BLaER1 (cell line): ENCODE data around the gene ZMYND10.

Experiments used
- H3K27ac ChIP-seq: shearing (Covaris generic); formaldehyde crosslinking; 2 replicates; pipeline ENCODE4 v1.8.1; 2022
- H3K27me3 ChIP-seq: shearing (Covaris generic); formaldehyde crosslinking; 2 replicates; pipeline ENCODE4 v1.8.1; 2022
- H3K36me3 ChIP-seq: shearing (Covaris generic); formaldehyde crosslinking; 2 replicates; pipeline ENCODE4 v1.8.1; 2022
- H3K4me1 ChIP-seq: shearing (Covaris generic); formaldehyde crosslinking; 2 replicates; pipeline ENCODE4 v1.8.1; 2022
- H3K4me2 ChIP-seq: shearing (Covaris generic); formaldehyde crosslinking; 2 replicates; pipeline ENCODE4 v1.8.1; 2022
- H3K4me3 ChIP-seq: shearing (Covaris generic); formaldehyde crosslinking; 2 replicates; pipeline ENCODE4 v1.8.1; 2022
- H3K9ac ChIP-seq: shearing (Covaris generic); formaldehyde crosslinking; 2 replicates; pipeline ENCODE4 v1.8.1; 2022
- H3K9me3 ChIP-seq: shearing (Covaris generic); formaldehyde crosslinking; 2 replicates; pipeline ENCODE4 v1.8.1; 2022
- H4K20me1 ChIP-seq: shearing (Covaris generic); formaldehyde crosslinking; 2 replicates; pipeline ENCODE4 v1.8.1; 2022
- Cebpa-rat ChIP-seq: shearing (Covaris generic); IDR thresholded peaks from 2 replicates; pipeline ENCODE4 v1.8.1; 2022

Gene ZMYND10

DNA sequence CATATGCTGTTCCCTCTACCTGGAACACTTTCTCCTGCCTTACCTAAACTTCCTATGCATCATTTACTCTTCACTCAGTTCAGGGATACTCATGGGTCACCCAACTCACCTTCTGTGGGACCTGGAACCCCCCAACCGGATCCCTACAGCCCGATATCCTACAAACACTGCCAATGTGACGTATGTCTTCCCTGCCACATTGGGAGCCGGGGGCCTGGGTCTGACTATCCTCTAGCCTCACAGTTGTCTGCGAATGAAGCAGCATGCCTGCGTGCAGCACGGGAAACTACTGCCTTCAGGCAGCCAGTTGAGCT lies 4.6 kb upstream of the ZMYND10 start:
- H3K9me3 ChIP-seq, result no peaks in the 10 kb centered on the region
- peak overlapping the region; percentile 85 for H3K9ac ChIP-seq
- peak overlapping the region; percentile 87 for H3K27ac ChIP-seq
- peak overlapping the region; percentile 74 for H3K4me3 ChIP-seq
- H4K20me1 ChIP-seq, result peaks cover 53% of the 10 kb centered on the region
- peak overlapping the region; percentile 98 for H3K4me2 ChIP-seq
- H3K27me3 ChIP-seq, result peaks cover 7% of the 10 kb centered on the region; the same call in 1 of the 2 replicates
- TF ChIP-seq Cebpa-rat, result no peak
- peaks cover 46% of the 10 kb centered on the region for H3K4me1 ChIP-seq
- H3K36me3 ChIP-seq, result peaks cover 50% of the 10 kb centered on the region

- Histone ChIP-seq H3K4me3 (no peak overlapping the region), H3K9ac (0 out of 2 replicates have a peak overlapping the region, but pooled peaks have one; percentile 0), H4K20me1 (peaks cover 24% of the 10 kb centered on the region), H3K4me1 (peaks cover 62% of the 10 kb centered on the region), H3K27me3 (peaks cover 11% of the 10 kb centered on the region; the same call in 1 of the 2 replicates), H3K27ac (no peak overlapping the region), H3K9me3 (no peaks in the 10 kb centered on the region), H3K4me2 (no peak overlapping the region), H3K36me3 (peaks cover 26% of the 10 kb centered on the region)
- TF ChIP-seq Cebpa-rat, result no peak
These were observed 1.8 kb upstream of the ZMYND10 start for GRCh38 chr3:50347187-50347813.

DNA sequence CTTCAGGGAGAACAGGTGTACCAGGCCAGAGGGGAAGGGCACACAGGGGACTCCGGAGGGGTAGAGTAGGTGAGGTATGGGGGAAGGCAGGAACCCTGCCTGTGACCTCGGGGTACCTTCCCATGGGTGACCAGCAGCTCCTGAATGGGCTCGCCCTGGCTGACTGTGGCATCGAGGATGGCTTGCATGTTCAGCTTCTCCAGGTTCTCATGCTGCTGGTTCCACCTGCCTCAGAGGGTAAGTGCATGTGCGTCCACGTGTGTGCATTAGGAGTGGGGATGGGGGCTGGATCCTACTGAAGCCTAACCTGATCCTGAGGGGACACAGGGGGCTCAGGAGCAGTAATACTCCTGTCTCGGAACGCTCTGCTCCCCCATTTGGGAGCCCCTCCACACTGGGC lies 524 bp downstream of the ZMYND10 start:
- Histone ChIP-seq H3K4me1 (peaks cover 67% of the 10 kb centered on the region), H4K20me1 (peaks cover 10% of the 10 kb centered on the region; the same call in 1 of the 2 replicates), H3K27me3 (peaks cover 30% of the 10 kb centered on the region), H3K4me2 (peak overlapping the region; percentile 84), H3K27ac (no peak overlapping the region), H3K4me3 (peak overlapping the region; percentile 49), H3K36me3 (peaks cover 21% of the 10 kb centered on the region), H3K9me3 (no peaks in the 10 kb centered on the region), H3K9ac (no peak overlapping the region)
- TF ChIP-seq Cebpa-rat, result no peak

GRCh38 chr3:50342813-50343633 lies 2.5 kb downstream of the ZMYND10 start:
- Histone ChIP-seq H3K4me1 (peaks cover 70% of the 10 kb centered on the region), H3K36me3 (peaks cover 8% of the 10 kb centered on the region)

DNA sequence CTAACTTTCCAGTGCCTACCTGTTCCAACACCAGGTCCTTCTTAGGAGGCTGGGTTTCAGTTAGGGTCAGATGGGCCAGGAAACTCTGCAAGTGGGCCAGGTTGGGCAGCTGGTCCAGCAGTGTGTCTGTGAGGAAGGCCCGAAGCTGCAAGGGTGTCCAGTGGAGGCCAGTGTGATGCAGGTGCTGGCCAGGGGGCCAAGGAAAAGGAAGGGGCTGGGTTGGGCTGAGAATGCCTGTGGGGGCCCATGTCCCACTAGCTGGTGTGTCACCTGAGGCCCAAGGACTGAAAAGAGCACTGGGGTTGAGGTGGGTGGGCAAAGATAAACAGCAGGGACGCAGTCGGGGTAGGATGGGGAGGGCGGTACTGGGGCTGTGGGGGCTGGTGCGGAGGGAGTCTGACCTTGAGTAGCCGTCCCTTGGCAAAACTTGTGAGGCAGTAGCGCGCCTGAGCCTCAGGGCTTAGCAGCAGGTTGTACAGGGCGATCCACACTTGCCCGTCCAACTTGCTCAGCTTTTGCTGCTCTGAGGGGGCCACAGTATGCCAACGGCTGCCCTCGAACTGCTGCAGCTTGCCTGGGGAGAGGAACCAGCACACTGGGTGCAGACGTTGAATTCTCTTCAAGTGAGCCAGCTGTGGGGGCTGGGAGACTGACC lies 3.4 kb downstream of the ZMYND10 start:
- Histone ChIP-seq H4K20me1 (no peaks in the 10 kb centered on the region; the same call in 1 of the 2 replicates), H3K27ac (no peak overlapping the region), H3K9me3 (no peaks in the 10 kb centered on the region), H3K4me1 (peaks cover 70% of the 10 kb centered on the region), H3K4me2 (peak overlapping the region; percentile 26), H3K9ac (no peak overlapping the region), H3K4me3 (no peak overlapping the region), H3K27me3 (peaks cover 37% of the 10 kb centered on the region), H3K36me3 (no peaks in the 10 kb centered on the region)
- TF ChIP-seq Cebpa-rat, result no peak

More at GRCh38 chr3:50342813-50343633, 2.5 kb downstream of the ZMYND10 start:
- no peaks in the 10 kb centered on the region for H3K9me3 ChIP-seq
- peak overlapping the region; percentile 26 for H3K4me2 ChIP-seq
- H3K27me3 ChIP-seq, result peaks cover 37% of the 10 kb centered on the region
- no peak overlapping the region for H3K4me3 ChIP-seq
- no peaks in the 10 kb centered on the region for H4K20me1 ChIP-seq
- no peak overlapping the region for H3K27ac ChIP-seq
- H3K9ac ChIP-seq, result no peak overlapping the region
- TF ChIP-seq Cebpa-rat, result no peak

DNA sequence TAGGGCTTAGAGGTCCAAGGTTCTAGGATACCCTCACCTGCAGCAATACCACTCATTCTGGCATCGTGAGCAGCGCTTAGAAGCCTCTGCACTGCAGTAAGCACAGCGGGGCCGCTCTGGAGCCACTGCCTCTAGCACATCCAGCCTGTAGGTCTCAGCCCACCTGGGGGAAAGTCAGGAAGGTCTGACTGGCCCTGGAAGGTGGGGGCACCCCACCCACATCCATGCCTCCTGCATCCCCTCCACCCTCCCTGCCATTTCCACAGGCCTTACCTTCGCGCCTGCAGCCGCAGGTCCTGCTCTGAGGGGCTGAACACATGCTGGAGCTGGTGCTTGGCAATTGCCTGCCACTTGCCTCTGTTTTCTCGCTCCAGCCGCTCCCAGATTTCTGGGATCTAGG lies 4.0 kb downstream of the ZMYND10 start:
- H3K27ac ChIP-seq, result peak overlapping the region; percentile 97
- H3K27me3 ChIP-seq, result peaks cover 37% of the 10 kb centered on the region
- peak overlapping the region; percentile 94; the same call in 1 of the 2 replicates for H3K9ac ChIP-seq
- peaks cover 6% of the 10 kb centered on the region for H4K20me1 ChIP-seq
- H3K4me2 ChIP-seq, result peak overlapping the region; percentile 95
- H3K36me3 ChIP-seq, result no peaks in the 10 kb centered on the region
- peak overlapping the region; percentile 88 for H3K4me3 ChIP-seq
- no peaks in the 10 kb centered on the region for H3K9me3 ChIP-seq
- peaks cover 70% of the 10 kb centered on the region for H3K4me1 ChIP-seq
- no peak for TF ChIP-seq Cebpa-rat

GRCh38 chr3:50340448-50341329 lies 4.8 kb downstream of the ZMYND10 start, which contains the start of gene RASSF1:
TSS of gene RASSF1 (minus strand) at chr3:50340836. CDS start at chr3:50340805, 31 bp downstream.
- H3K4me1 ChIP-seq, result peaks cover 70% of the 10 kb centered on the region
- peak within 1 kb of the TSS; percentile 94 for H3K9ac ChIP-seq
- H3K36me3 ChIP-seq, result peaks cover 6% of the 10 kb centered on the region; the same call in 1 of the 2 replicates
- no peak for TF ChIP-seq Cebpa-rat
- H3K4me3 ChIP-seq, result peak within 1 kb of the TSS; percentile 88
- peak within 1 kb of the TSS; percentile 95 for H3K4me2 ChIP-seq
- H4K20me1 ChIP-seq, result peaks cover 14% of the 10 kb centered on the region
- H3K27me3 ChIP-seq, result peaks cover 34% of the 10 kb centered on the region
- H3K9me3 ChIP-seq, result no peaks in the 10 kb centered on the region
- H3K27ac ChIP-seq, result peak within 1 kb of the TSS; percentile 97

DNA sequence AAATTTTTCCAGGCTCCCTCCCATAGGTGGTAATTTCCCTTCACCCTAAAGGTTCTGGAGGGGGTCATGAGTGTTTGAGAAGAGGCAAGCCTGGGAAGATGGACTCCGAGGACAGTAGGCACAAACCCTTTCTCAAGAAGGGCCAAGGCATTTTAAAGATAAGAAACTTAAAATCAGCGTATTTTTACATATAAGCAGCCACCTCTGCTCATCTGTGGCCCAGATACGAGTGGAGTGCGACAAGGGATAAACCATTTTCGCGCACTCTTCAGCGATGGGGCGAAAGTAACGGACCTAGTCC lies 5.4 kb downstream of the ZMYND10 start:
- peak overlapping the region; percentile 95 for H3K4me2 ChIP-seq
- H3K27ac ChIP-seq, result peak overlapping the region; percentile 97
- peak overlapping the region; percentile 88 for H3K4me3 ChIP-seq
- peaks cover 20% of the 10 kb centered on the region for H4K20me1 ChIP-seq
- no peaks in the 10 kb centered on the region for H3K9me3 ChIP-seq
- no peak for TF ChIP-seq Cebpa-rat
- peaks cover 28% of the 10 kb centered on the region for H3K27me3 ChIP-seq
- H3K4me1 ChIP-seq, result peaks cover 70% of the 10 kb centered on the region
- H3K9ac ChIP-seq, result peak overlapping the region; percentile 94
- peaks cover 11% of the 10 kb centered on the region; the same call in 1 of the 2 replicates for H3K36me3 ChIP-seq
